ENCODE data around the gene SRSF9.
A peak's percentile ranks its signal among the peaks of the same experiment; 100 is the strongest.

Gene SRSF9

DNA sequence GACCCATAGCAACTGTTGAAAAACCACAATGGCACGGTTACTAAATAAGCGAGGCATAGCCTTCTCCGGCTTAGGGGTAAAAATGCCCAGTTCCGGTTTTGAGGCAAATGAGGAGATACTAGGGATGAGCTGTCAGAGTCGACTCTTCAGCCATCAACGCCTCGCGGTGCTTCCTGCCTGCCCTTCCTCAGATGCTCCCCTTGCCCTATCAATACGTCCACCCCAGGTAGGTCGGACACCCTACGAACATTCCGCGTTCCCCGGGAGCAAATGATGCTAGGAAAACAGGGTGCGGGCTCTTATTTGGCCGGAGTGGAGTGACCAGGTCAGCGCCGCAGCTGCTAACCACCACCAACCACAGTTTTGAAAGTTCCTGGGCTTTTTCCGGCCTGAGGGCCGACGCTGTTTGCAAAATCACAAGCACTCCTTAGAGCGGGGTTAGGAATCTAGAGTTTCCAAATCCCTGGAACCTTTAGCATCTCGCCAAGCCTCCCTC lies 1.2 kb downstream of the SRSF9 start:
- no peak for TF ChIP-seq CEBPB (IDR thresholded peaks at IDR 0.05)
- TF ChIP-seq RAD21 (IDR thresholded peaks at IDR 0.05; ENCODE audit: low read depth), result no peak
- no peak for TF ChIP-seq USF1 (IDR thresholded peaks at IDR 0.05)

DNA sequence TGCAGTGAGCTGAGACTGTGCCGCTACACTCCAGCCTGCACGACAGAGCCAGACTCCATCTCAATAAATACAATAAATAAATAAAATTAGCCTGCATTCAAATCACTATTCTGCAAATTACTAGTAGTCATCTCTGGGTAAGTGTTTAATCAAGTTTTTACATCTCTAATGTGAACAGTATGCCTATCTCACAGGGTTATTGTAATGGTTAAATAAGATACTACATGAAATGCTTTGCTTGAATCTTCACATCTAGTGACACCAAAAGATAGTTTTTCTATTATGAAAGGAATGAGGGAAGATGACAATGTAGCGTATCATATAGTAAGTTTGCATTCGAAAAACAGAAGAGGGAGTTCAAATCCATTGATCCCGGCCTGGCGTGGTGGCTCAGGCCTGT lies 2.1 kb downstream of the SRSF9 start:
- TF ChIP-seq YY1 (IDR thresholded peaks at IDR 0.05; ENCODE audit: low read depth), result no peak
- TF ChIP-seq EP300 (IDR thresholded peaks at IDR 0.05; ENCODE audit: borderline replicate concordance), result no peak
- no peak for TF ChIP-seq ZBTB7A (IDR thresholded peaks at IDR 0.05; ENCODE audit: low read depth)
- TF ChIP-seq, protein P1, sequence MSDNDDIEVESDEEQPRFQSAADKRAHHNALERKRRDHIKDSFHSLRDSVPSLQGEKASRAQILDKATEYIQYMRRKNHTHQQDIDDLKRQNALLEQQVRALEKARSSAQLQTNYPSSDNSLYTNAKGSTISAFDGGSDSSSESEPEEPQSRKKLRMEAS (IDR thresholded peaks at IDR 0.05), result no peak
- TF ChIP-seq CEBPB (IDR thresholded peaks at IDR 0.05), result no peak
- TF ChIP-seq NFIC (IDR thresholded peaks at IDR 0.05), result no peak
- no peak for TF ChIP-seq EGR1 (IDR thresholded peaks at IDR 0.05)
- TF ChIP-seq REST (IDR thresholded peaks at IDR 0.05; ENCODE audit: low read depth), result no peak
- TF ChIP-seq TAF1 (IDR thresholded peaks at IDR 0.05; ENCODE audit: low read depth), result no peak
- no peak for TF ChIP-seq CREB1 (IDR thresholded peaks at IDR 0.05; ENCODE audit: low read depth)
- TF ChIP-seq FOXM1 (IDR thresholded peaks at IDR 0.05; ENCODE audit: borderline replicate concordance, low read depth), result no peak
- no peak for TF ChIP-seq TCF12 (IDR thresholded peaks at IDR 0.05; ENCODE audit: low read depth)
- TF ChIP-seq USF1 (IDR thresholded peaks at IDR 0.05), result no peak
- TF ChIP-seq RAD21 (IDR thresholded peaks at IDR 0.05; ENCODE audit: low read depth), result no peak
- no peak for TF ChIP-seq TEAD4 (IDR thresholded peaks at IDR 0.05)

GRCh38 chr12:120466560-120467315 lies 2.8 kb downstream of the SRSF9 start:
- no peak for TF ChIP-seq EP300 (IDR thresholded peaks at IDR 0.05; ENCODE audit: borderline replicate concordance)
- no peak for TF ChIP-seq TCF12 (IDR thresholded peaks at IDR 0.05; ENCODE audit: low read depth)
- TF ChIP-seq, protein P1 (IDR thresholded peaks at IDR 0.05), result no peak
- peak; percentile 30; the same call in 1 of the 2 replicates for TF ChIP-seq RAD21 (IDR thresholded peaks at IDR 0.05; ENCODE audit: low read depth)

DNA sequence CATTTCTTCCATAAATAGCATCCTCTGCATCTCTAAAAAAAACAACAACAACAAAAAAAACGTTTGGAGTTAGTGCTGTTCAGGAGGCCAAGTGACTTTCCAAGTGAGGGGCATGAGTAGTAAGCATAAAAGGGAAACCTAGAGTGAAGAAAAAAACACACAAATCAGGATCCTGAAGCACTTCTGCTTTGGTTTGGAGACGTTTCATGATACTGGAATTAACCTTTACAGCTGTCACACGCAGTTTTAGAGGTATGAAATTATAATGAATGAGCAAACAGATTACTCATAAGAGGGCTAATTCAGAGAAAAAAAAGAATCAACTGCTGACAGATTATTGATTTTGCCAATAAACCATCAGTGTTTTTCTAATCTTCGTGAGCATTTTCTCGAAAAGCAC lies 3.8 kb downstream of the SRSF9 start:
- no peak for TF ChIP-seq CEBPB (IDR thresholded peaks at IDR 0.05)
- TF ChIP-seq TEAD4 (IDR thresholded peaks at IDR 0.05), result no peak
- no peak for TF ChIP-seq YY1 (IDR thresholded peaks at IDR 0.05; ENCODE audit: low read depth)
- TF ChIP-seq TCF12 (IDR thresholded peaks at IDR 0.05; ENCODE audit: low read depth), result no peak
- no peak for TF ChIP-seq REST (IDR thresholded peaks at IDR 0.05; ENCODE audit: low read depth)
- no peak for TF ChIP-seq TAF1 (IDR thresholded peaks at IDR 0.05; ENCODE audit: low read depth)
- TF ChIP-seq USF1 (IDR thresholded peaks at IDR 0.05), result no peak
- TF ChIP-seq FOXM1 (IDR thresholded peaks at IDR 0.05; ENCODE audit: borderline replicate concordance, low read depth), result no peak
- TF ChIP-seq, protein P1 (IDR thresholded peaks at IDR 0.05), result no peak

- no peak for TF ChIP-seq CEBPB (IDR thresholded peaks at IDR 0.05)
- no peak for TF ChIP-seq USF1 (IDR thresholded peaks at IDR 0.05)
- no peak for TF ChIP-seq RAD21 (IDR thresholded peaks at IDR 0.05; ENCODE audit: low read depth)
- no peak for TF ChIP-seq ZBTB7A (IDR thresholded peaks at IDR 0.05; ENCODE audit: low read depth)
- no peak for TF ChIP-seq EGR1 (IDR thresholded peaks at IDR 0.05)
- TF ChIP-seq TCF12 (IDR thresholded peaks at IDR 0.05; ENCODE audit: low read depth), result no peak
- no peak for TF ChIP-seq TAF1 (IDR thresholded peaks at IDR 0.05; ENCODE audit: low read depth)
- TF ChIP-seq, protein P1 (IDR thresholded peaks at IDR 0.05), result no peak
- TF ChIP-seq EP300 (IDR thresholded peaks at IDR 0.05; ENCODE audit: borderline replicate concordance), result no peak
- no peak for TF ChIP-seq REST (IDR thresholded peaks at IDR 0.05; ENCODE audit: low read depth)
- no peak for TF ChIP-seq CREB1 (IDR thresholded peaks at IDR 0.05; ENCODE audit: low read depth)
- TF ChIP-seq TEAD4 (IDR thresholded peaks at IDR 0.05), result no peak
- TF ChIP-seq YY1 (IDR thresholded peaks at IDR 0.05; ENCODE audit: low read depth), result no peak
- no peak for TF ChIP-seq NFIC (IDR thresholded peaks at IDR 0.05)
- TF ChIP-seq FOXM1 (IDR thresholded peaks at IDR 0.05; ENCODE audit: borderline replicate concordance, low read depth), result no peak
Measured at GRCh38 chr12:120463712-120464111, 5.8 kb downstream of the SRSF9 start.
